ENCODE data around the gene DEF6.
"Not testable (repeated sequence)": the region's sequence is repeated elsewhere in the genome, so short reads cannot be mapped to it uniquely, and the experiment has no call there.

Gene DEF6

DNA sequence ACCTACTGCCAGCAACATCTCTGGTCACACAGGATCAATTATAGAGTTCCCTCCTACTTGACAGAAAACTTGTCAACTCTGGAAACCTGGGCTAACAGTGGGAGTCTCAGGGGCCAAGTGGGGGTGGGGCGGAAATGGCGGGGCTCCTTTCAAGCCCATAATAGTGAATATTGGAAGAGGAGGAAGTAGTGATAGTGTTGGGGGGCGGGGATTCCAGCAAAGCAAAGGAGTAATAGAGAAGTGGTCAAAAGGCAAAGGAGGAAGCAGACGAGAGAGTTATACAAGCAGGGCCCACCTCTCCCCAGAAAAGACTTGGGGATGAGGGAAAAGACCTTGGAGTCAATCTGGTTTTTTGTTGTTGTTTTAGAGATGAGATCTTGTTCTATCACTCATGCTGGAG is 2.1 kb downstream of the DEF6 start:
- 0% methylated on average over 4 of the region's 4 CpGs for WGBS (ENCODE audit: insufficient coverage)
- H3K9me3 ChIP-seq (ENCODE audit: control extremely low read depth in 1 of 5, control insufficient read depth in 4 of 5, insufficient read depth in 2 of 5, low read depth in 1 of 5, low read length in 4 of 5) = no peaks in the 10 kb centered on the region
- peak overlapping the region; percentile 19 to 94 for H3K27ac ChIP-seq (ENCODE audit: insufficient read depth in 1 of 2, low read depth in 1 of 2, low read length in 2 of 2, poor library complexity in 1 of 2, severe bottlenecking in 2 of 2)
- DNase-seq = peak; percentile 71 to 91 (median 87)
- no peaks in the 10 kb centered on the region for H3K27me3 ChIP-seq (replicated peaks in 2 of 5; ENCODE audit: control insufficient read depth in 4 of 5, insufficient read depth in 5 of 5, low read length in 4 of 5)
- peaks cover 5 to 34% (median 13%) of the 10 kb centered on the region in 4 experiments for H3K36me3 ChIP-seq (ENCODE audit: control insufficient read depth in 4 of 4, insufficient read depth in 4 of 4, low read length in 3 of 4)
- peaks cover 42 to 74% (median 68%) of the 10 kb centered on the region in 4 experiments for H3K4me1 ChIP-seq (ENCODE audit: control extremely low read depth in 1 of 4, control insufficient read depth in 4 of 4, insufficient read depth in 4 of 4, low read length in 3 of 4)
- peak overlapping the region in 5 of 7 experiments; percentile 11 to 91 (median 77) for H3K4me3 ChIP-seq (ENCODE audit: control insufficient read depth in 1 of 7, extremely low read depth in 1 of 7, insufficient read depth in 4 of 7, low read depth in 2 of 7, low read length in 6 of 7)
- POLR2A ChIA-PET = interaction anchor here (0.6 to 1.1 kb wide), 2 partner anchors 28 to 85 kb away, joined by 3 read pairs; no protein-coding TSS in a partner anchor
- CTCF ChIA-PET = interaction anchor here (5.3 to 20.5 kb wide), 3 partner anchors 21 to 165 kb away, joined by 30 to 405 read pairs (median 92); partner anchors contain the start of gene FANCE

DNA sequence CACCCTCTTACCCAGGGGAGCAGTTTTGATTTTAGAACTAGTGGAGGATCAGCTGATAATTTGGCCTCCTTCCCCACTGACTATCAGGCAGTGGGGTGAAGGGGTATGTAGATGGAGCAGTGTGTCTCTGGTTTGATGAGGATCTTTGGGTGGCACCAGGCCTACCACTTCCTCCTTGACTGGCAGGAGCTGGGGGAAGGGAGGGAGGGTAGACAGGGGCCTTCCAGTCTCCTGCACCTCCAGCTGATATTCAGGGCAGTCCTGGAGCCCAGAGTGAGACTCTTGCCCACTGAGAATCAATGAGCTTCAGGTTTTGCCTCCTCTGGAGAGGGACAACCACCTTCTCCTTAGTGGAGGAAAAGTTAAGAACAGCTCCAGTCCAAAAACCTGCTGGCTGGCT is 3.2 kb downstream of the DEF6 start:
- CTCF ChIA-PET = interaction anchor here (0.6 to 20.5 kb wide), 6 partner anchors 20 to 623 kb away, joined by 3 to 405 read pairs (median 3); no protein-coding TSS in a partner anchor
- POLR2A ChIA-PET = no interaction called here

DNA sequence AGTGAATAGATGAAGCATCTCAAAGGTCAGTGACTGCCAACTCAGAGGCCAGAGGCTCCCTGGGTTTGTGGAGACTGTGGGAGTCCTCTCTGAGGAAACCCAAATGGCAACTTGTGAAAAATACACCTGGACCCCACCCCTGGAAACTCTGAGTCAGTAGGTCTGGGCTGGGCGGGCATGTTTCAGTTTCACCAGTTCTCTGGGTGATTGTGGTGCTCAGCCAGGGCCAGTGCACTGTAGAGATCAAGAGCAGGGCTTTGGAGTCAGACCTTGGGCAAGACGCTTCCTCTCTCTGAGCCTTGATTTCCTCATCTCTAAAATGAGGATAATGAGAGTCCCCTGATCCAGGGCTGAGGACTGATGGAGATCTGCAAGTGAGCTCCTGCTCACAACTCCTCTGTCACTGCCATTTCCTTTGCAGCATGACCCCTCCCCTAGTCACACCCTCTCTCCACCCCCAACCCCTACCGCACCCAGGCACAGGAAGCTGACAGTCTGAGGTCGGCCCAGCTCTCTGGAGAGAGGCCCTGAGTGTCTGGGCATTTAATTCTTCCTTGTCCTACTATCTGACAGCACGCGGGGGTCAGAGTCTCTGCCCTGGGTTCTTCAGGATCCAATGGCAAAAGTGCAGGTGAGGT is 5.1 kb downstream of the DEF6 start:
- H3K27ac ChIP-seq (ENCODE audit: insufficient read depth in 1 of 2, low read depth in 1 of 2, low read length in 2 of 2, poor library complexity in 1 of 2, severe bottlenecking in 2 of 2) = peak overlapping the region; percentile 9 to 80
- ChIA-PET CTCF (interaction anchor here (0.7 to 1.3 kb wide), 4 partner anchors 8 to 145 kb away, joined by 3 to 5 read pairs (median 3); no protein-coding TSS in a partner anchor), POLR2A (interaction anchor here (1.0 to 1.5 kb wide), 3 partner anchors 9 to 147 kb away, joined by 3 to 9 read pairs (median 4); no protein-coding TSS in a partner anchor)
- H3K27me3 ChIP-seq (replicated peaks in 2 of 5; ENCODE audit: control insufficient read depth in 4 of 5, insufficient read depth in 5 of 5, low read length in 4 of 5) = no peaks in the 10 kb centered on the region
- WGBS (ENCODE audit: insufficient coverage) = 14% methylated on average over 4 of the region's 6 CpGs
- H3K4me3 ChIP-seq (ENCODE audit: control insufficient read depth in 1 of 7, extremely low read depth in 1 of 7, insufficient read depth in 4 of 7, low read depth in 2 of 7, low read length in 6 of 7) = peak overlapping the region in 6 of 7 experiments; percentile 3 to 62 (median 44)
- DNase-seq = peak; percentile 63 to 84 (median 79)
- H3K36me3 ChIP-seq (ENCODE audit: control insufficient read depth in 4 of 4, insufficient read depth in 4 of 4, low read length in 3 of 4) = peaks cover 0 to 25% (median 11%) of the 10 kb centered on the region in 4 experiments
- peaks cover 39 to 65% (median 61%) of the 10 kb centered on the region in 4 experiments for H3K4me1 ChIP-seq (ENCODE audit: control extremely low read depth in 1 of 4, control insufficient read depth in 4 of 4, insufficient read depth in 4 of 4, low read length in 3 of 4)
- H3K9me3 ChIP-seq (ENCODE audit: control extremely low read depth in 1 of 5, control insufficient read depth in 4 of 5, insufficient read depth in 2 of 5, low read depth in 1 of 5, low read length in 4 of 5) = no peaks in the 10 kb centered on the region

More for the DNA sequence above, 3.2 kb downstream of the DEF6 start:
- DNase-seq = peak in 2 of 3 donors; percentile 44 to 62
- Histone ChIP-seq H3K4me1 (ENCODE audit: control extremely low read depth in 1 of 4, control insufficient read depth in 4 of 4, insufficient read depth in 4 of 4, low read length in 3 of 4) (peaks cover 42 to 74% (median 68%) of the 10 kb centered on the region in 4 experiments), H3K27me3 (replicated peaks in 2 of 5; ENCODE audit: control insufficient read depth in 4 of 5, insufficient read depth in 5 of 5, low read length in 4 of 5) (no peaks in the 10 kb centered on the region), H3K36me3 (ENCODE audit: control insufficient read depth in 4 of 4, insufficient read depth in 4 of 4, low read length in 3 of 4) (peaks cover 1 to 23% (median 7%) of the 10 kb centered on the region in 4 experiments), H3K27ac (ENCODE audit: insufficient read depth in 1 of 2, low read depth in 1 of 2, low read length in 2 of 2, poor library complexity in 1 of 2, severe bottlenecking in 2 of 2) (peak overlapping the region in 1 of 2 experiments; percentile 94), H3K4me3 (ENCODE audit: control insufficient read depth in 1 of 7, extremely low read depth in 1 of 7, insufficient read depth in 4 of 7, low read depth in 2 of 7, low read length in 6 of 7) (peak overlapping the region in 4 of 7 experiments; percentile 10 to 91 (median 82)), H3K9me3 (ENCODE audit: control extremely low read depth in 1 of 5, control insufficient read depth in 4 of 5, insufficient read depth in 2 of 5, low read depth in 1 of 5, low read length in 4 of 5) (no peaks in the 10 kb centered on the region)

DNA sequence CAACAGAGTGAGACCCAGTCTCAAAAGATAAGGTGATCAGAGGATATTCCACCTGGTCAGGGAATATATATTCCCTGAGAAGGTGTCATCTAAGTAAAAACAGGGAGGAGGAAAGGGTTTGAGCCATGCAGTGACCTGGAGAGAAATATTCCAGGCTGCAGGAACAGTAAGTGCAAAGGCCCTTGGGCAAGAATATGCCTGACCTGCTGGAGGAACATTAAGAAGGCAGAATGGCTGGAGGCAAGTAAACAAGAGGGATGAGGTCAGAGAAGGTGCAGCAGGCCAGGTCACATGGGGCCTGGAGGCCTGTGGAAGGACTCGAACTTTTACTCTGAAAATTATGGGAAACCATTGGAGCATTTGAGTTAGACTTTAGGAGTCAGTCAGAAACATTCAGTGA is 6.7 kb downstream of the DEF6 start:
- WGBS (ENCODE audit: insufficient coverage) = 100% methylated on average over 1 of the region's 1 CpG
- no peak for DNase-seq
- Histone ChIP-seq H3K27ac (ENCODE audit: insufficient read depth in 1 of 2, low read depth in 1 of 2, low read length in 2 of 2, poor library complexity in 1 of 2, severe bottlenecking in 2 of 2) (peak overlapping the region; percentile 15 to 28), H3K9me3 (ENCODE audit: control extremely low read depth in 1 of 5, control insufficient read depth in 4 of 5, insufficient read depth in 2 of 5, low read depth in 1 of 5, low read length in 4 of 5) (no peaks in the 10 kb centered on the region), H3K4me3 (ENCODE audit: control insufficient read depth in 1 of 7, extremely low read depth in 1 of 7, insufficient read depth in 4 of 7, low read depth in 2 of 7, low read length in 6 of 7) (no peak overlapping the region), H3K4me1 (ENCODE audit: control extremely low read depth in 1 of 4, control insufficient read depth in 4 of 4, insufficient read depth in 4 of 4, low read length in 3 of 4) (peaks cover 30 to 52% (median 47%) of the 10 kb centered on the region in 4 experiments), H3K27me3 (replicated peaks in 2 of 5; ENCODE audit: control insufficient read depth in 4 of 5, insufficient read depth in 5 of 5, low read length in 4 of 5) (no peaks in the 10 kb centered on the region), H3K36me3 (ENCODE audit: control insufficient read depth in 4 of 4, insufficient read depth in 4 of 4, low read length in 3 of 4) (peaks cover 0 to 28% (median 13%) of the 10 kb centered on the region in 4 experiments)
- ChIA-PET CTCF (interaction anchor here (1.1 kb wide), 1 partner anchor 8 kb away, joined by 3 read pairs; no protein-coding TSS in a partner anchor), POLR2A (no interaction called here)

DNA sequence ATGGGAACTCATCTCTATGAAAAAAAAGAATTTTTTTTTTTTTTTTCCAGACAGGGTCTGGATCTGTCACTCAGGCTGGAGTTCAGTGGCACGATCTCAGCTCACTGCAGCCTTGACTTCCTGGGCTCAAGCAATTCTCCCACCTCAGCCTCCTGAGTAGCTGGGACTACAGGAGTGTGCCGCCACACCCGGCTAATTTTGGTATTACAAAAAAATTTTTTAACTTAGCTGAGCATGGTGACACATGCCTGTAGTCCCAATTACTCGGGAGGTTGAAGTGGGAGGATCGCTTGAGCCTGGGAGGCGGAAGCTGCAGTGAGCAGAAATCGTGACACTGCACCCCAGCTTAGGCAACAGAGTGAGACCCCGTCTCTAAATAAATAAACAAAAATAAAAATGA is 7.5 kb downstream of the DEF6 start:
- H3K9me3 ChIP-seq (ENCODE audit: control extremely low read depth in 1 of 5, control insufficient read depth in 4 of 5, insufficient read depth in 2 of 5, low read depth in 1 of 5, low read length in 4 of 5) = no peaks in the 10 kb centered on the region
- ChIA-PET CTCF (interaction anchor here (0.7 to 0.9 kb wide), 2 partner anchors 10 to 24 kb away, joined by 3 read pairs; no protein-coding TSS in a partner anchor), POLR2A (no interaction called here)
- H3K27ac ChIP-seq (ENCODE audit: insufficient read depth in 1 of 2, low read depth in 1 of 2, low read length in 2 of 2, poor library complexity in 1 of 2, severe bottlenecking in 2 of 2) = peak overlapping the region in 1 of 2 experiments; percentile 34
- no peaks in the 10 kb centered on the region for H3K27me3 ChIP-seq (replicated peaks in 2 of 5; ENCODE audit: control insufficient read depth in 4 of 5, insufficient read depth in 5 of 5, low read length in 4 of 5)
- peaks cover 21 to 51% (median 44%) of the 10 kb centered on the region in 4 experiments for H3K4me1 ChIP-seq (ENCODE audit: control extremely low read depth in 1 of 4, control insufficient read depth in 4 of 4, insufficient read depth in 4 of 4, low read length in 3 of 4)
- no peak overlapping the region for H3K4me3 ChIP-seq (ENCODE audit: control insufficient read depth in 1 of 7, extremely low read depth in 1 of 7, insufficient read depth in 4 of 7, low read depth in 2 of 7, low read length in 6 of 7)
- H3K36me3 ChIP-seq (ENCODE audit: control insufficient read depth in 4 of 4, insufficient read depth in 4 of 4, low read length in 3 of 4) = peaks cover 0 to 35% (median 16%) of the 10 kb centered on the region in 4 experiments
- 87% methylated on average over 5 of the region's 8 CpGs for WGBS (ENCODE audit: insufficient coverage)
- DNase-seq = no peak

DNA sequence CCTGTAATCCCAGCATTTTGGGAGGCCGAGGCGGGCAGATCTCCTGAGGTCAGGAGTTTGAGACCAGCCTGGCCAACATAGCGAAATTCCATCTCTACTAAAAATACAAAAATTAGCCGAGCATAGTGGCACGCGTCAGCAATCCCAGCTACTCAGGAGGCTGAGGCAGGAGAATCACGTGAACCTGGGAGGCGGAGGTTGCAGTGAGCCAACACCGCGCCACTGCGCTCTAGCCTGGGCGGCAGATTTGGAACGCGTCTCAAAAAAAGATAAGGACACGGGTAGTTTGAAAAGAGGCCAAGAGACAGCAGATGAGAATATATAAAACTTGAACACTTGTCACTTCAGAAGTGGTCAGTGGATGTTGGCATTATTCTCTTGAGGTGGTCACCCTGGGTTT is 9.5 kb downstream of the DEF6 start:
- WGBS (ENCODE audit: insufficient coverage) = 100% methylated on average over 15 of the region's 15 CpGs
- DNase-seq; POLR2A ChIA-PET; H3K9me3 ChIP-seq (ENCODE audit: control extremely low read depth in 1 of 5, control insufficient read depth in 4 of 5, insufficient read depth in 2 of 5, low read depth in 1 of 5, low read length in 4 of 5); H3K27ac ChIP-seq (ENCODE audit: insufficient read depth in 1 of 2, low read depth in 1 of 2, low read length in 2 of 2, poor library complexity in 1 of 2, severe bottlenecking in 2 of 2); H3K27me3 ChIP-seq (replicated peaks in 2 of 5; ENCODE audit: control insufficient read depth in 4 of 5, insufficient read depth in 5 of 5, low read length in 4 of 5); H3K4me3 ChIP-seq (ENCODE audit: control insufficient read depth in 1 of 7, extremely low read depth in 1 of 7, insufficient read depth in 4 of 7, low read depth in 2 of 7, low read length in 6 of 7): not testable (repeated sequence)
- CTCF ChIA-PET = interaction anchor here (1.2 kb wide), 1 partner anchor 18 kb away, joined by 3 read pairs; no protein-coding TSS in a partner anchor
- peaks cover 23 to 53% (median 47%) of the 10 kb centered on the region in 4 experiments for H3K4me1 ChIP-seq (ENCODE audit: control extremely low read depth in 1 of 4, control insufficient read depth in 4 of 4, insufficient read depth in 4 of 4, low read length in 3 of 4)
- H3K36me3 ChIP-seq (ENCODE audit: control insufficient read depth in 4 of 4, insufficient read depth in 4 of 4, low read length in 3 of 4) = peaks cover 0 to 36% (median 19%) of the 10 kb centered on the region in 4 experiments

DNA sequence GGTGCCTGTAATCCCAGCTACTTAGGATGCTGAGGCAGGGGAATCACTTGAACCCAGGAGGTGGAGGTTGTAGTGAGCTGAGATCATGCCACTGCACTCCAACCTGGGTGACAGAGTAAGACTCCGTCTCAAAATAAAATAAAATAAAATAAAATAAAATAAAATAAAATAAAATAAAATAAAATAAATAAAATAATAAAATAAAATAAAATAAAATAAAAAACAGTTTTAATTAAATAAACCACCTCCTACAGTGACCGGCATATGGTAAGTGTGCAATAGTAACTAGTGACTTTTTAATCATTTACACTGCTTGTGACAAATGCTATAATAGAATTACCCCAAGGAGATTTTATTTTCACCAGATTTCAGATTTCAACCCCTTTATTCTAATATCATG is 10.9 kb downstream of the DEF6 start:
- POLR2A ChIA-PET; H3K27me3 ChIP-seq (replicated peaks in 2 of 5; ENCODE audit: control insufficient read depth in 4 of 5, insufficient read depth in 5 of 5, low read length in 4 of 5); H3K9me3 ChIP-seq (ENCODE audit: control extremely low read depth in 1 of 5, control insufficient read depth in 4 of 5, insufficient read depth in 2 of 5, low read depth in 1 of 5, low read length in 4 of 5); H3K4me3 ChIP-seq (ENCODE audit: control insufficient read depth in 1 of 7, extremely low read depth in 1 of 7, insufficient read depth in 4 of 7, low read depth in 2 of 7, low read length in 6 of 7); DNase-seq; H3K27ac ChIP-seq (ENCODE audit: insufficient read depth in 1 of 2, low read depth in 1 of 2, low read length in 2 of 2, poor library complexity in 1 of 2, severe bottlenecking in 2 of 2): not testable (repeated sequence)
- Histone ChIP-seq H3K36me3 (ENCODE audit: control insufficient read depth in 4 of 4, insufficient read depth in 4 of 4, low read length in 3 of 4) (peaks cover 6 to 36% (median 22%) of the 10 kb centered on the region in 4 experiments), H3K4me1 (ENCODE audit: control extremely low read depth in 1 of 4, control insufficient read depth in 4 of 4, insufficient read depth in 4 of 4, low read length in 3 of 4) (peaks cover 18 to 53% (median 43%) of the 10 kb centered on the region in 4 experiments)
- no CpG with 5 or more reads among the region's 2 CpGs for WGBS (ENCODE audit: insufficient coverage)
- CTCF ChIA-PET = interaction anchor here (1.2 to 27.2 kb wide), 2 partner anchors 17 to 141 kb away, joined by 4 to 405 read pairs; partner anchors contain the start of gene DEF6
